ENCODE data around the gene ETV6.

GRCh38 chr12:11639454-11639853 is 10.0 kb upstream of the ETV6 start:
- no peak for TF ChIP-seq EZH2 (IDR thresholded peaks at IDR 0.05; ENCODE audit: low read length)
- TF ChIP-seq CTCF (optimal IDR thresholded peaks at IDR 0.05 in 1 of 3, IDR thresholded peaks at IDR 0.05 in 1 of 3, conservative IDR thresholded peaks at IDR 0.05 in 1 of 3; ENCODE audit: extremely low read depth in 1 of 3, insufficient read depth in 2 of 3, low read length in 3 of 3) = no peak
